Astrocyte of the spinal cord (primary cell): ENCODE data around the gene P3R3URF.

Source experiments
- DNase-seq: peaks from one replicate; pipeline ENCODE4 v3.0.0; 2011; ENCODE audit warnings: low read depth, low spot score
- H3K4me3 ChIP-seq: 2 replicates; pipeline ENCODE4 v1.5.1; 2011; ENCODE audit warnings: low read depth, mild to moderate bottlenecking, low read length, moderate library complexity
- CTCF ChIP-seq: IDR thresholded peaks from 2 replicates; pipeline ENCODE4 v1.5.1; 2012; ENCODE audit warnings: low read depth, mild to moderate bottlenecking, low read length, inconsistent platforms
- in situ Hi-C: cut with HindIII; loops from 2 replicates; pipeline ENCODE4 v1.10.0; 2017; ENCODE audit warnings: low sequenced_read_pairs

P3R3URF gene

GRCh38 chr1:46158312-46159281 lies 17.7 kb downstream of the P3R3URF start:
- no peak for TF ChIP-seq CTCF
- DNase-seq = no peak
- H3K4me3 ChIP-seq = no peak overlapping the region
- in situ Hi-C loops = no loop called here

GRCh38 chr1:46157916-46158311 lies 18.4 kb downstream of the P3R3URF start:
- no peak overlapping the region for H3K4me3 ChIP-seq
- DNase-seq = no peak
- no peak for TF ChIP-seq CTCF
- in situ Hi-C loops = no loop called here

DNA sequence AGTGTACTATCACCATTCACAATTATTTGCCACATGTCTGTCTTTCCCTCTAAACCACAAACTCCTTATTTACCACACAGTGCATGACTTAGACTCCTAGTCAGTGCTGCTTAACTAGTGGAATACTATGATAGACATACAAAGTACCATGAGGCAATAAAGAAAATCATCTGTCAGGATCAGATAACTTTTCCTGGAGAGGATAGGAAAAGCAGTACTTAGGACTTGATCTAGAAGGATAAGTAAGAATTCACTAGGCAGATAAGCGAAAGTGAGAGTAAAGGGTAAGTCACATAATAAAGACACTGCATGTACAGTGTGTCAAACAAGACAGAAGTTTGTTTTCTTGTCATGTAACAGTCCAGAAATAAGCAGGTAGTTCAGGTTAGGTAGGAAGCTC lies 22.6 kb downstream of the P3R3URF start:
- in situ Hi-C loops = no loop called here
- H3K4me3 ChIP-seq = no peak overlapping the region
- no peak for DNase-seq
- TF ChIP-seq CTCF = no peak

DNA sequence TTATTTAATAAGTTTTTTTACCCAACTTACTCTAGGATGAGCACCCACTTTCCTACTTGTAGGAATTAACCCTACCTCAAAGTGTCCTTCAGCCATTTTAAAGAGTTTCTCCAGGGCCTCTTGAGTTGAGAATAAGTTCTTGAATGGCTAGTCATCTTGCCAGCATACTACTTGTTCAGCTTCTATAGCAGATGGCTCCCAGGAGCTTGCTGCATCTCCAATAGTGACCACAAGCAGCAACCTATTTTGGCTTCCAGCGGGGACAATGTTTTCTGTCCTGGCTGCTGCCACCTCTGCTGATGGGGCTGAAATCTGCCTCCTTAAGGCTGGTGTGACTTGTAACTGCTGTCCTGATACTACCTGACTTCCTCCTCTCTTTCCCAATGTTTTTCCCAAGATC lies 23.1 kb downstream of the P3R3URF start:
- no peak for TF ChIP-seq CTCF
- DNase-seq = no peak
- in situ Hi-C loops = no loop called here
- no peak overlapping the region for H3K4me3 ChIP-seq

- TF ChIP-seq CTCF = no peak
- in situ Hi-C loops = no loop called here
- no peak overlapping the region for H3K4me3 ChIP-seq
- DNase-seq = peak; percentile 77
These were observed 24.3 kb downstream of the P3R3URF start for GRCh38 chr1:46152016-46152415.

GRCh38 chr1:46150085-46150484 lies 26.2 kb downstream of the P3R3URF start:
- DNase-seq = peak; percentile 7

More at GRCh38 chr1:46150085-46150484, 26.2 kb downstream of the P3R3URF start:
- H3K4me3 ChIP-seq = no peak overlapping the region
- in situ Hi-C loops = no loop called here
- TF ChIP-seq CTCF = no peak
